Measurements from ENCODE around the gene ST6GALNAC5. TPM values are rescaled to one million over a fixed set of nuclear protein-coding genes. Genes with fewer than 3 reads are reported as not detected.

Gene ST6GALNAC5
- total RNA-seq, 1 donor from 2014 or later = 30.7 TPM

DNA sequence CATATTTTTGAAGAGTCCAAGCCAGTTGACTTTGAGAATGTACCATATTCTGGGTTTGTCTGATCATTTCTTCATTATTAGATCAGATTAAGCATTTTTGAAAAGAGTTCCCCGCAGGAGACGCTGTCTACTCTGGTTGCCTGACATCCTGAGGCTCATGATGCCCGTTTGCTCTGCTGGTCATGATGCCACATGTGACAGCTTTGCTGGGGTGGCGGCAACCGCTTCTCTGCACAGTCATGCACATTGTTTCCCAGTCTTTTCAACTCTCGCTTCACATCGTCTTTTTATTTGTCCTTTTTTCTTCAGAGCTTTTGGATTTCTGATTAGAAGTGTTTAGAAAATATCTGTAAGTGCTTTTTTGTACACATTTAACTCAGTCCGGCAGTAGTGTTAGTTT is 90.7 kb downstream of the ST6GALNAC5 start:
- H3K4me1 Mint-ChIP-seq = peaks cover 7% of the 10 kb centered on the region
- no peak overlapping the region for H3K4me3 Mint-ChIP-seq
- H3K27ac Mint-ChIP-seq = no peak overlapping the region

DNA sequence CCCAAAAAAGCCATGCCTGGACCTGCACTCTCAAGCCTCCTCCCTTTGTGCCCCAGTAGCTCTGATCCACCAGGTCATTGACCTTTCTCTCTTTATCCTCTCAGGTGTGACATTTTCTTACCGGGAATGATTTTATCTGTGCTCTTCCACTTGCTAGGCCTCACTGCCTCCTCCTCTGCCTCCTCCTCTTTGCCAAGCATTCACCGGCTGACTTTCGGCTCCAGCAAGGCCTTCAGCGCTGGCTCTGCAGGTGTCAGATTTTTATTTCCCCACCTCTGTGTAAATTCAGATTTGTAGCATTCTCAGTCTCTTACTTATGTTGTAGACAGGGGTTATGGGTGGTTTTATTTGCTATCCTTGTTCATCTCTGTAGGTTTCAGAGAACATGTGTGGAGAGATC is 91.5 kb downstream of the ST6GALNAC5 start:
- Histone ChIP-seq H3K36me3 (no peaks in the 10 kb centered on the region), H3K4me2 (no peak overlapping the region), H3K4me3 (no peak overlapping the region), H3K79me2 (ENCODE audit: low read depth) (no peaks in the 10 kb centered on the region), H3K27ac (no peak overlapping the region), H3F3A (ENCODE audit: low read depth) (no peaks in the 10 kb centered on the region), H3K9me3 (ENCODE audit: low read depth) (no peaks in the 10 kb centered on the region), H3K4me1 (no peaks in the 10 kb centered on the region), H3K27me3 (no peaks in the 10 kb centered on the region), H4K20me1 (ENCODE audit: low read depth) (no peaks in the 10 kb centered on the region), H3K9ac (no peak overlapping the region), H2AFZ (replicated peaks) (no peak overlapping the region)
- DNase-seq (ENCODE audit: low spot score) = no peak
- TF ChIP-seq EZH2phosphoT487 (IDR thresholded peaks at IDR 0.05) (no peak), EZH2 (IDR thresholded peaks at IDR 0.05) (no peak)
- TF ChIP-seq, protein P1, sequence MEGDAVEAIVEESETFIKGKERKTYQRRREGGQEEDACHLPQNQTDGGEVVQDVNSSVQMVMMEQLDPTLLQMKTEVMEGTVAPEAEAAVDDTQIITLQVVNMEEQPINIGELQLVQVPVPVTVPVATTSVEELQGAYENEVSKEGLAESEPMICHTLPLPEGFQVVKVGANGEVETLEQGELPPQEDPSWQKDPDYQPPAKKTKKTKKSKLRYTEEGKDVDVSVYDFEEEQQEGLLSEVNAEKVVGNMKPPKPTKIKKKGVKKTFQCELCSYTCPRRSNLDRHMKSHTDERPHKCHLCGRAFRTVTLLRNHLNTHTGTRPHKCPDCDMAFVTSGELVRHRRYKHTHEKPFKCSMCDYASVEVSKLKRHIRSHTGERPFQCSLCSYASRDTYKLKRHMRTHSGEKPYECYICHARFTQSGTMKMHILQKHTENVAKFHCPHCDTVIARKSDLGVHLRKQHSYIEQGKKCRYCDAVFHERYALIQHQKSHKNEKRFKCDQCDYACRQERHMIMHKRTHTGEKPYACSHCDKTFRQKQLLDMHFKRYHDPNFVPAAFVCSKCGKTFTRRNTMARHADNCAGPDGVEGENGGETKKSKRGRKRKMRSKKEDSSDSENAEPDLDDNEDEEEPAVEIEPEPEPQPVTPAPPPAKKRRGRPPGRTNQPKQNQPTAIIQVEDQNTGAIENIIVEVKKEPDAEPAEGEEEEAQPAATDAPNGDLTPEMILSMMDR (IDR thresholded peaks at IDR 0.05) = no peak
- Mint-ChIP-seq H3K9me3 (peaks cover 15% of the 10 kb centered on the region), H3K4me1 (peaks cover 7% of the 10 kb centered on the region), H3K4me3 (no peak overlapping the region), H3K27ac (no peak overlapping the region), H3K27me3 (ENCODE audit: insufficient read depth, low read depth) (no peaks in the 10 kb centered on the region), H3K36me3 (peaks cover 42% of the 10 kb centered on the region)

More for the DNA sequence above, 90.7 kb downstream of the ST6GALNAC5 start:
- no peak overlapping the region for H2AFZ ChIP-seq (replicated peaks)
- H3K36me3 ChIP-seq = no peaks in the 10 kb centered on the region
- H3F3A ChIP-seq (ENCODE audit: low read depth) = no peaks in the 10 kb centered on the region
- no peak overlapping the region for H3K4me2 ChIP-seq
- H3K27ac ChIP-seq = no peak overlapping the region
- no peaks in the 10 kb centered on the region for H3K27me3 ChIP-seq
- Mint-ChIP-seq H3K27me3 (ENCODE audit: insufficient read depth, low read depth) (no peaks in the 10 kb centered on the region), H3K36me3 (peaks cover 36% of the 10 kb centered on the region), H3K9me3 (peaks cover 9% of the 10 kb centered on the region)
- TF ChIP-seq, protein P1 (IDR thresholded peaks at IDR 0.05) = no peak
- TF ChIP-seq EZH2phosphoT487 (IDR thresholded peaks at IDR 0.05) = no peak
- TF ChIP-seq EZH2 (IDR thresholded peaks at IDR 0.05) = no peak
- H3K9me3 ChIP-seq (ENCODE audit: low read depth) = no peaks in the 10 kb centered on the region
- DNase-seq (ENCODE audit: low spot score) = no peak
- H3K4me1 ChIP-seq = no peaks in the 10 kb centered on the region
- no peak overlapping the region for H3K4me3 ChIP-seq
- no peaks in the 10 kb centered on the region for H3K79me2 ChIP-seq (ENCODE audit: low read depth)
- no peak overlapping the region for H3K9ac ChIP-seq
- H4K20me1 ChIP-seq (ENCODE audit: low read depth) = no peaks in the 10 kb centered on the region

DNA sequence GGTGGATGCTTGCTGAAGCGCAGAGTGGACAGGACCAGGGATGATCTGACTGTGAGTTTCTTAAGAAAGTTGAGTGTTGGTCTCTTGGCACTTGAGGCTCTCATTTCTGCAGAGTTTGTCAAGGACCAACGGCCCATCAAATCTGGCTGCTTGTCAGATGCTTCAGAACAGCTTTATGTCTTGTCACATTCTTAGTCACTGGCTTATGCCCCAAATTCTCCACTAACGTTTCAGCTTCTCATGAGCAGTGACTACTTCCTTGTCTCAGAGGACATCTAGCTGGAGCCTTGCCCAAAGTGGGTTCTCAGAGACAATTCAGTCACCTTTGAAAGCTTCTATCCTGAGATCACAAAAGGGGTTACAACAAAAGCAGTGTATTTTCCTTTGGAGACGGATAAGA is 92.3 kb downstream of the ST6GALNAC5 start:
- no peak overlapping the region for H3K27ac Mint-ChIP-seq
- peaks cover 46% of the 10 kb centered on the region for H3K36me3 Mint-ChIP-seq
- H2AFZ ChIP-seq (replicated peaks) = no peak overlapping the region
- H3K4me3 Mint-ChIP-seq = no peak overlapping the region
- H3K36me3 ChIP-seq = no peaks in the 10 kb centered on the region
- no peaks in the 10 kb centered on the region for H4K20me1 ChIP-seq (ENCODE audit: low read depth)
- peaks cover 7% of the 10 kb centered on the region for H3K4me1 Mint-ChIP-seq
- peaks cover 18% of the 10 kb centered on the region for H3K9me3 Mint-ChIP-seq
- TF ChIP-seq, protein P1 (IDR thresholded peaks at IDR 0.05) = no peak
- no peak for TF ChIP-seq EZH2phosphoT487 (IDR thresholded peaks at IDR 0.05)
- TF ChIP-seq EZH2 (IDR thresholded peaks at IDR 0.05) = no peak
- no peaks in the 10 kb centered on the region for H3F3A ChIP-seq (ENCODE audit: low read depth)
- DNase-seq (ENCODE audit: low spot score) = no peak
- no peaks in the 10 kb centered on the region for H3K27me3 ChIP-seq
- H3K9ac ChIP-seq = no peak overlapping the region
- no peak overlapping the region for H3K4me3 ChIP-seq
- H3K27me3 Mint-ChIP-seq (ENCODE audit: insufficient read depth, low read depth) = no peaks in the 10 kb centered on the region
- no peaks in the 10 kb centered on the region for H3K9me3 ChIP-seq (ENCODE audit: low read depth)
- no peaks in the 10 kb centered on the region for H3K79me2 ChIP-seq (ENCODE audit: low read depth)
- H3K27ac ChIP-seq = no peak overlapping the region
- no peaks in the 10 kb centered on the region for H3K4me1 ChIP-seq
- no peak overlapping the region for H3K4me2 ChIP-seq
